Activated CD8-positive, alpha-beta memory T cell treated with anti-CD3 and anti-CD28 coated beads for 1 hour (primary cell): ENCODE results near the gene ZBTB46.

Experiments
- DNase-seq, 2 donors: peaks; one replicate each; pipeline ENCODE4 v3.0.0-alpha.2; 2020; ENCODE audit warnings: low read depth in 1 of 2; ENCODE audit errors: extremely low read depth in 1 of 2

ZBTB46 gene

DNA sequence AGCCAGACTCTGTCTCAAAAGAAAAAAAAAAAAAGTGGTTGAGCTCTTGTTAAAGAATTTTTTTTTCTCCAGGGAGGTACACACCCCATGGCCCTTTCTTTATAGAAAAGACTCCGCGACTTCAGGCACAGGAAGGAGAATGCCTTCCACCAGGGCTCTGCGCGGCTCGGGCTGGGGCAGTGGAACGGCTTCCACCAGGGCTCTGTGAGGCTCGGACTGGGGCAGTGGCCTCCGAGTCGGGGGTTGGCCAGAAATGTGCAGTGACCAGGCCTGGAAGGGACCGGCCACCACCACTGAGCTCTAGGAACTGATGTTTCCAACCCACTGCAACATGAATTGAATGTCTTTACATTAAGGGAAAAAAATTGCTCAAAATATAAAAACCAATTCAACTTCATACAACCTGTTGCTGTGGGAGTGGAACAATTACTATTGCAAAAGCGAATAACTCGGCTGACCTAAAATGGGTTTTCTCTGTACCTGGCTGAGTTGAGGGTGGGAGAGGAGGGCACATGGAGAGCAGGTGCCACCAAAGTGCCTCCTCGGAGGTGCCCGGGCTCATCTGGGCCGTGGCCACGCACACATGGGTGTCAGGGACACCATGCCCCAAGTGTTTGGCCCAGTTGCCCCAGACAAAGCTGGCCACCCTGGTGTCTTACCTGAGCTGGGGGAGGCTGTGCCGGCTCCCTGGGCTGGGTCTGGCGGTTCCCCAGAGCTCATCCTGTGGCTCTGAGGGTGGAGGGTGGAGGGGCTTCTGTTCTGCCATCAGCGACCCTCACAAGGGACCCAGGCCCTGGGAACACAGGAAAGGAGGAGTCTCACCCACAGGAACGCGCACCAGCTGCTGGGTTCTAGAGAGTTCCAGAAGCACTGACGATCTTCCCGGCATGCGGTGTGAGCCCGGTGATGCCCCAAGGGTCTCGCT lies 62.2 kb downstream of the ZBTB46 start:
- DNase-seq, result no peak

DNA sequence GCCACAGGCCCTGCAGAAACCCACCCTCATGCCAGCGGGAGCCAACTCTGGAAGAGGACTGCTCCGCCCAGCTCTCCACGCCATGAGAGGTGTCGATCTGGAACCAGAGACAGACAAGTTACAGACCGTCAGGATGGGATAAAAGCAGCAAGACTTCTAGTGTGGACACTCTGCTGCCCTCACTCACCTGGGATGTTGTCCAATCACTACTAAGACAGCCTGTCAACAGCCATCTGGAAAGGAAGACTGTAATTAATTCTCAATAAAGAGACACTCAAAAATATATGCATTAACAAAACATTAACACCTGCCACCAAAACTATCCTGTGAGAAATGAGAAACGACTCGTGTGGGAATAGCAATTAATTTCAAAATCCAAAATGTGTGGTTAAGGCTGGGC lies 63.2 kb downstream of the ZBTB46 start:
- DNase-seq, result no peak

DNA sequence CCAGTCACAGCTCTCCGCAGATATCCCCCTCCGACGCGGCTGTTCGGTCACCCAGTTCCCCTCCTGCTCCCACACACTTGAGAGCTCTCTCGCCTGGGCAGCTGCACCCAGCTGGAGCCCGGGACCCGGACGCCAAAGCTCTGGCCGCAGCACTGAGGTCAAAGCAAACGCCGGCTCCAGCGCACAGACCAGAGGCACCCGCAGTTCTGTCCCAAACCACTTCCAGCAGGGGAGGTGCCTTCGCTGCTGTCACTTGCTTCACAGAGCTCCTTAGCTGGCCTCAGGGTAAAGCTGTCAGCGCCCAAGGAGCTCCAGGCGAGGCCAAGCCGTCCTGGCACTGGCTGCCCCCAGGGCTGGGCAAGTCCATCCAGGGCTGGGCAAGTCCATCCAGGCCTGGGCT lies 63.6 kb downstream of the ZBTB46 start:
- no peak for DNase-seq

DNA sequence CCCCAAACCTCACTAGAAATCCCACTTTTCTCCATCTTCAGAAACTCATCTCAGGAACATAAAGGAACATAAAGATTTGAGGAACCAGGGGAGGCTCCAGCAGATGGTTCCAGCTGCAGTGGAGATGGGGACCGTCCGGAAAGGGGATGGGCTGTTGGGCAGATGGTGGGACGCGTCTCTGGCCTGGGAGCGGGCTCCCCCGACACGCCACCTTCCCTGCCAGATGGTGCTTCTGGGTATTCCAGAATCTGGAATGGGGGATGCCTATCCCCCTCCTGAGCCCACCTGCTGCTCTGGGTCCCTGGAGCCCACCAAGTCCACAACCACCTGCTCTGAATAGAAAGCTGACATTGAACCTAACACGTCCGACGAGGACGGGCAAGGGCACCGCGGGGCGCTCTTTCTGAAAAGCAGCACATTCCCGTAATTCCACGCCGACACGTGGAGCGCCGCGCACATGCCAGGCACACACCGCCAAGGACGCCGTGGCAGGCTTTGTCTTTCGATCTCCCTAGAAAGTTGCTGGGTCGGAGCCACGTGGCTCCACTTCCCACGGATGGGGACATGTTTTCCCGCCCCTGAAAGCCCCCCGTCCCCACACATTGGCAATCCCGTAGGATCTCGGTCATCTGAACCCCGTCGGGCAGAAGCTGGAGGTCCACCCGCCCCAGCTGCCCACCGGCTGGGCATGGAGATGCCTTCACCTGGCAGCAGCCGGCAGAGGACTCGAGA lies 64.2 kb downstream of the ZBTB46 start:
- DNase-seq, result no peak

DNA sequence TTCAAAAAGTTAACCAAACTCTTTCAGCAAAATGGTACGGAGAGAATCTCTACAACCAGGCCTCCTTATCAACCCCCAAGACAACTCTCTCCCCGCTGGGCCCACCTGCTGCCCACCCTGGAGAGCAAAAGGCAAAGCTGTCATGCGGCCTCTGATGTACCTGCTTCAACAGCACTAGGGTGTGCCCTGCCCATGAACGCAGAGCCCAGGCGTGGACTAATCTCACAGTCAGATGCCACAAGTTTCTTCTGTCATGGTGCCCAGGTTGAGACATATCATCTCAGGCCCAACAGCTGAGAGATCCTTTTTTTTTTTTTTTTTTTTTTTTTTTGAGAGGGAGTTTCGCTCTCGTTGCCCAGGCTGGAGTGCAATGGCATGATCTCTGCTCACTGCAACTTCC lies 65.2 kb downstream of the ZBTB46 start:
- DNase-seq, result no peak

DNA sequence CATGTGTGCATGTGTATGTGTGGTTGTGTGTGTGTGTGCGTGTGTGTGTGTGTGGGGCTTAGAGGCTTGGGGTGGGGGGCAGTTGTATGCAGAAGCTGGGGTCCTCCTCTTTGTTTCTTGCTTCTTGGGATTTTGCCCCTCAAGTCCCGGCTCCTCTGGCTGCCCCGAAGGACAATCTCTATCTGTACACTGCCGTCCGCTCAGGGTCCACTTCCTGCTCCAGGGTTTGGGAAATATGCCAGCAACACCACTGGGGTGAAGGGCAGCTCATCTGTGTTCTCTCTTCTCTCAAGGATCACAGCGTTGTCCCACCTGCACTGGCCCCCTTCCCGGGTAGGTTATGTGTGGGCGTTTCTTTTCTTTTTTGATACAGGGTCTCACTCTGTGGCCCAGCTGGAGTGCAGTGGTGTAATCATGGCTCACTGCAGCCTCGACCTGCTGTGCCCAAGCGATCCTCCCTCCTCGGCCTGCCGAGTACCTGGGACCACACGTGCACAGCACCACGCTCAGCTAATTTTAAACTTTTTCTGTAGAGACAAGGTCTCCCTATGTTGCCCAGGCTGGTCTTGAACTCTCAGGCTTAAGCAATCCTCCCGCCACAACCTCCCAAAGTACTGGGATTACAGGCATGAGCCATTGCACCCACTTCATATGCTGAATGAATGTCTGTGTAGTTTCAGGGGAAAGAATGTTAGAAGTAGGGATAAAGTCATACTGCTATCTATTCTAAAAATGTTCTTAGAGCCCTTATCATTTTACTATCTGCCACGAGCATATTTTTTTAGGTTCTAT lies 65.8 kb downstream of the ZBTB46 start:
- no peak for DNase-seq

DNA sequence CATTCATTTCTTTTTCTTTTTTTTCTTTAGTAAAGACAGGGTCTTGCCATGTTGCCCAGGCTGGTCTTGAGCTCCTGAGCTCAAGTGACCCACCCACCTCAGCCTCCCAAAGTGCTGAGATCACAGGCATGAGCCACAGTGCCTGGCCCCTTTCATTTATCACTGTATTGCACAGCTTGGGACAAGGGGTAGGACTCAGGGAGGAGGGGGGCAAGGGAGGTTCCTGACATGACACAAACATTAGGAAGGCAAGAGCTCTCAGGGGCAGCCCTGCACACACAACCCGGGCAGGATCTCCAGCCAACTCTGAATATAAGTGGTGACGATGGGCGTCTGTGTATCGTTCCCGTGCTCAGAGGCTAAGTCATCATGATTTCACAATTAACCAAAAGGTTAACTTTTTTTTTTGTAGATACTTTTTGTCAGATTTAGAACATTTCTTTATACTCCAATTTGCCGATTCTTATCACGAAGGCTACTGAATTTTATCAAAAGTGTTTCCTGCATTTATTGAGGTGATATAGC lies 71.6 kb downstream of the ZBTB46 start:
- no peak for DNase-seq

DNA sequence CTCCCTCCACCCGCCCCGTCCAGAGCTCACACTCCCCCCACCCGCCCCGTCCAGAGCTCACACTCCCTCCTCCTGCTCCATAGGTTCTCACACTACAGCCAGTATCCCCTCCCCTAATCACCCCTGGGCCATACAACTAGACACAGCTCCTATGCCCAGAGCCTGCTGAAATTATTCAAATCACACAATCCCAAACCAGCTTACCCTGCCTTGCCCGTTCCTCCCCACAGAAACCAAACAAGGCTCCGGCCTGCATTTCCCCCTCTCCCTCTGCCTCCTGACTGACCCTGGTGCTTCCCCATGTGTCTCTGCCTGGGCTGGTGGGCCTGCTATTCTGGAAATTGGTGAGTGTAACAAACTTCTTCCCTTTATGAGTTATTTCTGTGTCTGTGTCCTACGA lies 72.9 kb downstream of the ZBTB46 start:
- DNase-seq, result no peak

DNA sequence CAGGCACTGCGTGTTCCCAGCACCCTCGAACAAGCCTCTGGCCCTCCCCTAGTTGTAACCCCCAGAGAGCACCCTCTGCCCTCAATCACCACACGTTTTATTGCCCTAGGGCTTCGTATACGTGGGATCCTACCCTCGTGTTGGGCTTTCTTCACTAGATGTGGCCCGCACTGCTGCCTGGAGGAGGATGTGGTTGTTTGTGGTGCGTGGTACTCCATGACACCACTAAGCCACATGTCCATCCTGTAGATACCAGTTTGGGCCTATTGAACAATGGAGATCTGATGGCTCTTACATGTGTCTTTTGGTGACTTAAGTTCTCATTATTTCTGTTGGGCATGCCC lies 74.4 kb downstream of the ZBTB46 start:
- DNase-seq, result no peak

DNA sequence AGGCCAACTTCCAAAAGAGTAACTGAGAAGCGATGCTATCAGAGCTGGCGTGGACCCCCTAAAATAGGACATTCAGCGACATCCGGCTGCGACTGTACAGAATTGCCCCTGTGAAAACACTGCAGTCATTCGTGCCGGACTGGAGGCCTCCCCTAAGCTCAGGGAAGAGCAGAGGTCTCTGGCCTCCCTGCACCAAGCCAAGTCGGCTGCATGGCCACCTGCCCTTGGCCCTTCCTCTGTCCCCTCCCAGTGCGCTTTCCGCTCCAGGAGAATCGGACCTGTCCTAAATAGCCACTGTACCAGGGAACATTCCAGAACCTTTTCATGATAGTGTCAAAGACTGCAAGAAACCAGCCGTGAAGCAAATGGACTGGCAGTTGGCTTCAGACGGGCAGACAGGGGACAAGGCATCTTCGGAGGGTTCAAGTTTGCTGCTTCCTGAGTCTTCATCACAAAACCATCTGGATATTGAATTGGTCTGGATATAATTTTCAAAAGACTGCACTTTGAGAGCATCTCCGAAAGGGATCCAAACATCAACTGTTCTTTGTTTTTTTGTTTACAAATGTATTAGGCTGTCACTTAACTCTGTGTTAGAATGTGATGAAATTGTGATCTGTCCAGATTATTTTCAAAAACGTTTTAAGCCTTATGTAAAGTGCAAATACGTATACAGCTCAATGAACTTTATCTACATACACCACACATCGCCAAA lies 75.0 kb downstream of the ZBTB46 start:
- DNase-seq, result no peak

DNA sequence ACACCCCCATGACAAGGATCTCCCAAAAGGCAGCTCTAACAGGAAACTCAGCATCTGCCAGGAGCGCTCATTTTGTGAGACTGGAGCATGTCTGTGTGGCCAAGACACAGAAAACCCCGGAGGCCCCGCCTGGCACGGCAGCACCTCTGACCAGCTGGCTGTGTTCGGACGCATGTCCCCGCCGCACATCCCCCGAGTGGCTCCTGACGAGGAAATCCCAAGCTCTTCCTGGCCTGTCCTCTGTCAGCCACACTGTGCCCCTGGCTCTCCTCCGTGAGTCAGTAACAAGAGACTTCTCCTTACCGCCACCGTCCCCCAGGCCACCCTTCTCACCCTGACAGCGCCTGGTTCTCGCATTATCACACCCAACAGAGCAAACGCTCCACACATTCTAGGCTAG lies 77.1 kb downstream of the ZBTB46 start:
- no peak for DNase-seq

DNA sequence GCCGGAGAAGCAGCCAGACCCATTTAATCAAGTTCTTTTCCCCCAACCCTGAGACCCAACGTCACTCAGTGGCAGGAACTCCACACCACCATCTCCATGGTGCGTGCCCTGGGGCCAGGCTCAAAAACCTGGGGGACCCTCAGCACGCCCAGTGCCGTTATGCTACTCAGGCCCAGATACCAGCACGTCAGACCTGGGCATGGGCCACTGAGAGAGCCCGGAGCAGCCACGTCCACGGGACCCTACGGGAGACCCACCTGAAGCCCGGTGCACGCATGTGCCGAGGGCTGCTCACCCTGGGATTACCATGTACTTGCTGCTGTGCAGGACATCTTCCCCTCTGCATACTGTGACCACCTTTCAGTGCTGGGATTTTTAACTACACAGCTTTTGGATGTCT lies 77.7 kb downstream of the ZBTB46 start:
- no peak for DNase-seq

DNA sequence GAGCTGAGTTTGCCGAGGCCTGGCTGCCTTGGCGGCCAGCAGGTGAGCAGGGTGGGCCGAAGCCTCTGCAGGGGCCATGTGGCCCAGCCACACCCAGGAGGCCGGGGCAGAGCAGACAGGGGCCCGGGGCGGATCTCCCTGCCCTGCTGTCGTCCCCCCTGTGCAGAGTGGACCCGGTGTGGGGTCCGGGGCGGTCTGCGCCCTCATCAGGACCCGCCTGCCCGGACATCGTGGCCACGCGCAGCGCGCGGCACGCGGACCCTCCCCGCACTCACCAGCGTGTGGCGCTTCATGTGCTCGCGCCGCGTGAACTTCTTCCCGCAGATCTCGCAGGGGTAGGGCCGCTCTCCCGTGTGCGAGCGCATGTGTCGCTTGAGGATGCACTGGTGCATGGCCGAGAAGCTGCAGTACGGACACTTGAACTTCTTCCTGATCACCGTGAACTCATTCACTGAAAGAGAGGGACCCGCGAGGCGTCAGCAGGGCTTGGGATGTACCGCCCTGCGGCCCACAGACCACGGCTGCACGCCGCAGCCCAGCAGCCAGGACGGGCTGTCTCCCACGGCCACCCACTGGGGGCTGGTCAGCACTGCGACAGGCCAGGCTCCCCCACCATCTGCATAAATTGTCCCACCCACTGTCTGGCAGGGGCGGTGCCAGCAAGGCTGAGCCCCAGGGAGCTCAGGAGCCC lies 78.5 kb downstream of the ZBTB46 start:
- no peak for DNase-seq

DNA sequence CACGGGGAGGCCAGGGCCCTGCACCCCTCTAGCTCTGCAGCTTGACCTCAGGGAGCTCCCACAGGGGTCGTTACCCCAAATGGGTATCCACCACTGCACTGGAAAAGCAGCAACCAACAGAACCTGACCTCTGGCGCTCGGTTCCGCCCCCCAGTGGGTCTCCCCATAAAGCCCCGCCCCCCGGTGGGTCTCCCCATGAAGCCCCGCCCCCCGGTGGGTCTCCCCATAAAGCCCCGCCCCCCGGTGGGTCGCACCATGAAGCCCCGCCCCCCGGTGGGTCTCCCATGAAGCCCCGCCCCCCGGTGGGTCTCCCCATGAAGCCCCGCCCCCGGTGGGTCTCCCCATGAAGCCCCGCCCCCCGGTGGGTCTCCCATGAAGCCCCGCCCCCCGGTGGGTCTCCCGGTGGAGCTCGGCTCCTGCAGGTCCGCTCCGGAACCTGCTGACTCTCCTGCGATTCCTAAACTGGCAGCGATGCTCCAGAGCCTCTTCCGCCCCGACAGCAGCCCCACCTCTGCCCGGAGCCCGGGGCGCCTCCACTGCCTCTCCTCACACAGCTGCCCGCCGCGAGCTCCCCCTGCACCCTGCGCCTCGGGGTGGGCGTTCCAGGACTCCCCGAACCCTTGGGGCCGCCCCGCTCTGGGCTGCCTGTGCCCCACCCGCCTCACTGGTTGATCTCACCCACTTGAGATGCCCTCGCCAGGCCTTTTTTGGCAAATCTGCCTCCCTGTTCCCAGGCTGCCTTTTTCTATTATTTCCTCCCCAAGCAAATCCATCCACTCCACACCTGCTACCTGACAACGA lies 79.4 kb downstream of the ZBTB46 start:
- no peak for DNase-seq

DNA sequence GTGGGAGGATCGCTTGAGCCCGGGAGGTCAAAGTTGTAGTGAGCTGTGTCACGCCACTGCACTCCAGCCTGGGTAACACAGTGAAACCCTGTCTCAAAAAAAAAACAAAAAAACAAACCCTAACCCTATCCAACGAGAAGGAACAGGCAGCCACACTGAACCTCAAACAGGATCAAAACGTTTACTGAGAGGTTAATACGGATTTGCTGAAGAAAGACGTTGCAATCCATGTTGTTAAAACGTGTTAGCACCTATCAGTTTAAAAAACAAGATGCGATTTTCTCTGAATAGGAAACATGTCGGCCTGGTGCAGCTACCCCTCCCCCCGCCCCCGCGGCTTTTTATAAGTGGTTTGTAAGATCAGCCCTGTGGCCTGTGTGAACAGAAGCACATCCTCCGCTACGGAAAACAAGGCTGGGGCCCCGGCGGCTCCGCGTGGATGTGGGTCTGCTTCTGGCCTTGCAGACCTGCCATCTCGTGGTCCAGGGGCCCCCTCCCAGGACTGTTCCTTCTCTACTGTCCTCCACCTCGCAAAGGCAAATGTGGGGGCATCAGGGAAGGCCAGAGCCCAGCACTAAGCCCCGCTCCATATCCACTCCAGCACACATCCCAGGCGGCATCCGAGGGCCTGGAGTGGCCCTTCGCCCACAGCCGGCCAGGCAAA lies 80.1 kb downstream of the ZBTB46 start:
- peak in 1 of 2 donors; percentile 41 for DNase-seq

DNA sequence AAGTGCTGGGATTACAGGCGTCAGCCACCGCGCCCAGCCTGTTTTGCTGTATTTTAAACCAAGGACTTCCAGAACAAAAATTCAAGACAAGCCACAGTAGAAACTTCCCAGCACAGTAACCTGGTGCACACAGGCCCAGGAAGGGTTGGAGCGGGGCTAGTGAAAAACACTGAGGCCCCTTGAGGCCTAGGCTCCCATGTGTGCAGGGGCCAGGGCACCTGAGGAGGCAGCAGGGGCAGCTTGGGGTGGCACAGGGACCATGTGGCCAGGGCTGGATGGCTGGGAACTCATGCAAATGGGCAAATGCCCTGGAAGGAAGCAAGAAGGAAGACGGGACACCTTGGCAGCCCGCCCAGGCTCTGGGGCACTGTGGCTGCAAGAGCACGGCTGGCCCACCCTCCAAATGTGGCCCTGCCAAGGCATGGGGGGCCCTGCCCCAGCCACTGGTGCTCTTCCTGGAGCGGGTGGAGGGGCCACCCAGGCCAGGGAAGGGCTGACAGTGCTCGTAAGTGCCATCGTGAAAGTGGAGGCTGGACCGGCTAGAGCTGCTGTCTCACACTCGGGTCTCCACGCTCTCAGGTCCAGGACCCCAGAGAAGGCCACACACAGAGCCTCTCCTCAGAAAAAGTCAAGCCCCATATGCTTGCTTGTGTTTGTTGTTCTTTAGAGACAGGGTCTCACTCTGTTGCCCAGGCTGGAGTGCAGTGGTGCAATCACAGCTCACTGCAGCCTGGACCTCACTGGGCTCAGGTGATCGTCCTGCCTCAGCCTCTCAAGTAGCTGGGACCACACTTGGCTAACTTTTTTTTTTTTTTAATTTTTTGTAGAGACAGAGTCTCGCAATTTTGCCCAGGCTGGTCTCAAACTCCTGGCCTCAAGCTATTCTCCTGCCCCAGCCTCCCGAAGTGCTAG lies 81.2 kb downstream of the ZBTB46 start:
- DNase-seq, result no peak

DNA sequence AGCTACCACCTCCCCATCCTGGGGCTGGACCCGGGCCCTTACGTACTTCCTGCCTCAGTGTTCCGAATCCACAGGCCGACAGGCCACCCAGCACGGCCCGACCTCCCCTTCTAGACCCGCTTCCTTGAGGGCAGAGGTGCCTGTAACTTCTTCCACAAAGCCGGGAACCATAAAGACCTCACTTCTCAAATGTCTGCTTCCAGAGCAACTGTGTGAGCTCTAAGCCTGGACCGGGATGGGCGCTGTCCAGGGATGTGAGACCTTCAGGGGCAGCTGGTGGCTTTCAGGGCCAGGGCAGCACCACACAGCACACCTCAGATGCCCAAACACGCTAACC lies 82.2 kb downstream of the ZBTB46 start:
- DNase-seq, result no peak
